Thyroid gland (tissue), 4 donors: Measurements from ENCODE around the gene CACNB1.

ENCODE experiments used
- CTCF ChIP-seq, 6 experiments: fragments of 200-600 bp in 3 of 6; fragments of 450-650 bp in 3 of 6; sonication (generic) in 3 of 6; IDR thresholded peaks; one replicate each; pipeline ENCODE4 v1.5.1; 2016 to 2019; ENCODE audit warnings: antibody characterized with exemption in 6 of 6, mild to moderate bottlenecking in 2 of 6, inconsistent platforms in 1 of 6, moderate library complexity in 1 of 6
- POLR2A ChIP-seq, 2 donors: fragments of 450-650 bp; IDR thresholded peaks; one replicate each; pipeline ENCODE4 v1.6.1; 2017; ENCODE audit warnings: antibody characterized with exemption in 2 of 2, mild to moderate bottlenecking in 2 of 2, moderate library complexity in 1 of 2

DNA sequence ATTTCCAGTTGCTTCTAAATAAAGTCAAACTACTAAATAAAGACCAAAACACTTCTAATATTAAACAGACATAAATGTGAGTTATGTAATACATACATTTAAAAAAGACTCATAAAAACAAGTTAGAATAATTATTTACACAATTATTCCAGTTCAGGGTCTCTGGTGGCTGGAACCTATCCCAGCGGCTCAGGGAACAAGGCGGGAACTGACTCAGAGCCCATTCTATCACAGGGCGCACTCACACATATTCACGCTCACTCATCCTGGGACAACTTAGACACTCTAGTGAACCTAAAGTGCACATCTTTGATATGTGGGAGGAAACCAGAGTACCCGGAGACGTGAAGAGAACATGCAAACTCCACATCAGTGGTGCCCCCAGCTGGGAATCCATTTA lies 71.0 kb downstream of the CACNB1 start:
- TF ChIP-seq CTCF (IDR thresholded peaks at IDR 0.05), result no peak
- no peak for TF ChIP-seq POLR2A (IDR thresholded peaks at IDR 0.05)
